Measurements from ENCODE around the gene DCANP1. TPM values are rescaled to one million over a fixed set of nuclear protein-coding genes. Genes with fewer than 3 reads are reported as not detected.
A peak's percentile ranks its signal among the peaks of the same experiment; 100 is the strongest.
"Not testable (repeated sequence)": the region's sequence is repeated elsewhere in the genome, so short reads cannot be mapped to it uniquely, and the experiment has no call there.

DCANP1 gene
- polyA plus RNA-seq (ENCODE audit: insufficient read depth in 1 of 5, insufficient read length in 5 of 5, low replicate concordance in 1 of 5): under 1 TPM; 0.08 to 0.19 (median 0.18) TPM
- long read RNA-seq, donor 1, partial matches to known transcripts: 0 of 1 reads
- long read RNA-seq, donor 1, other reads (novel, unspliced or antisense): 0 of 1 reads
- long read RNA-seq, donor 2: 0 reads
- long read RNA-seq, donor 3, partial matches to known transcripts: 0 of 1 reads
- long read RNA-seq, donor 3, other reads (novel, unspliced or antisense): 0 of 1 reads
- long read RNA-seq, donor 4, partial matches to known transcripts: 0 of 1 reads
- long read RNA-seq, donor 4, other reads (novel, unspliced or antisense): 0 of 1 reads
- long read RNA-seq, donor 5: 0 reads
- long read RNA-seq, donor 6: 0 reads
- long read RNA-seq, donor 7: 0 reads
- long read RNA-seq, donor 8: 0 reads

GRCh38 chr5:135447298-135447929, at the start of gene DCANP1:
Gene DCANP1 (minus strand): TSS chr5:135447348. CDS start chr5:135447108, 240 bp downstream.
- no peak for DNase-seq

DNA sequence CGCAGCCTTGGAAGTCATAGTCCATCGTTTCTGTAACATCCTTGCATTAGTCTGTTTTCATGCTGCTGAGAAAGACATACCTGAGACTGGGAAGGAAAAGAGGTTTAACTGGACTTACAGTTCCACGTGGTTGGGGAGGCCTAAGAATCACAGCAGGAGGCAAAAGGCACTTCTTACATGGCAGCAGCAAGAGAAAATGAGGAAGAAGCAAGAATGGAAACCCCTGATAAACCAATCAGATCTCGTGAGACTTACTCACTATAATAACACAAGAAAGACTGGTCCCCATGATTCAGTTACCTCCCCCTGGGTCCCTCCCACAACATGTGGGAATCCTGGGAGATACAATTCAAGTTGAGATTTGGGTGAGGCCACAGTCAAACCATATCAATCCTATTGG, 48.4 kb upstream of the DCANP1 start:
- not testable (repeated sequence) for DNase-seq

GRCh38 chr5:135494196-135494595, 47.0 kb upstream of the DCANP1 start:
- no peak for DNase-seq

DNA sequence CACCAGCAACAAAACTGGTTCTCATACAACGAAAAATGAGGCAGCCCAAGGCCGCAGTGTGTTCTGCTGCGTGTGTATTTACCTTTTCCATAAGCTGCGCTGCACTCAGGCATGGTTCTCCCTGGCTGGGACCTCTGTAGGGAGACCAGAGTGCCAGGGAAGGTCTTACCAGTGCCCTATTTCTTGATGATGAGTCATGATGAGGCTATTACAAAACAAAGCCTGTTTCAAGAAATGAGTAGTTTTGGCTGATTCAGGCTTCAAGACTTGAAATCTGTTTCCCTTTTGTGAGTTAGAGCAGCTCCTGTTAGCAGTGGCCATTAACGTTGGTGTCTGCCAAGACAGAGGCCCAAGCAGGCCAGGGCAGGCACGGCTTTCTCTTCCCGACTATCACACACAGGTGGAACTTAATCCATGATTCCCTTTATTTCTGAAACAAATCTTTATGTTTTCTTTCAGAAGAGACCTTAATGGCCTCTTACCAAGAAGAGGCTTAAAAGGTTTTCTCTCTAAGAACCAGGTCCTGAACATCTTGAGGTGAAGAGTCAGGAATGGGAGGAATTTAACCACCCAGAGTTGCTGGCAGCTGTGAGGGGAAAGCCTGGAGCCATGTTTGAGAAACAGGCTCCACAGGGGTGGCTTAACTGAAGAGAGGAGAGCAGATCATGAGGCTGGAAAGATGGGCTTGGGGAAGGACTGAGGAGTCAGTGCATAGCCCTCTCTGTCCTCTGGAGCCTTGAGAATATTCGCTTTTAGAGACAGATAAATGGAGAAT, 46.4 kb upstream of the DCANP1 start:
- DNase-seq: no peak

- DNase-seq: no peak
Observed at GRCh38 chr5:135492319-135492626, 45.1 kb upstream of the DCANP1 start.

GRCh38 chr5:135491552-135492318, 44.6 kb upstream of the DCANP1 start:
- DNase-seq: no peak

GRCh38 chr5:135491038-135491551, 43.9 kb upstream of the DCANP1 start:
- no peak for DNase-seq

- DNase-seq: no peak
Observed at GRCh38 chr5:135490245-135491037, 43.3 kb upstream of the DCANP1 start.

DNA sequence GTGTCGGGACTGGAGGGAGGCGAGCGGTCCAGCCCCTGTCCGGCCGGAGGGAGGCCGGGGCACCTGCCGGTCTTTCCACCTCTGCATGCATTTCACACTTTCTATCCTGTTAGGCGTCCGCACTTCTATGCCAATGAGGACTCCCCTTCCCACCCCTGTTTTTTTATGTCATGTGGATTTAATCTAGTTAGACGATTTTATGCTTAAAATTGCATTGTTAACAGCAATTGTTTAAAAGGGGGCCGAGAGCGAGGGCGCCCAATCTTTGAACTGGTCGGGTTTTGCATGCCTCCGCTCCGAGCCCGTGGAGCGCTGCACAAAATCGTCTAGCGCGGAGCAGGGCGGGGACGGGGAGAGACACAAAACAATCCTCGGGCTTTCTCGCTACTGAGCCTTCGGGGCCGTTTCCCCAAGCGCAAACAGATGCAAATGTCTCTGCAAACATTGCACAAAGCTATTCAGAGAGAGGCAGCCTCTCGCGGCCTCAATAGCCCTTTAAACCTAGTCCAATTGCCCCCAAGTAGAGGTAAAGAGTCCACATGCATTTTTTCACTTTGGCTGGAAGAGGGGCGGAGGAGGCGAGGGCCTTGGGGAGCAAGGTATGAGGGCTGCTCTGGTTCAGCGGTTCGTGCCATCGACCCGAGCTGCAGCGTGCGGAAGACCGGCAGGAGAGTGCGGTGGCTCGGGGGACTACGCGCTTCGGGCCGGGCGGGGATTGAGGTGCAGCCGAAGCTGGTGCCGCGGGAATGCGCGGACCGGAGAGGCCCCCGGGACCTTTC, 42.5 kb upstream of the DCANP1 start:
- DNase-seq: no peak

DNA sequence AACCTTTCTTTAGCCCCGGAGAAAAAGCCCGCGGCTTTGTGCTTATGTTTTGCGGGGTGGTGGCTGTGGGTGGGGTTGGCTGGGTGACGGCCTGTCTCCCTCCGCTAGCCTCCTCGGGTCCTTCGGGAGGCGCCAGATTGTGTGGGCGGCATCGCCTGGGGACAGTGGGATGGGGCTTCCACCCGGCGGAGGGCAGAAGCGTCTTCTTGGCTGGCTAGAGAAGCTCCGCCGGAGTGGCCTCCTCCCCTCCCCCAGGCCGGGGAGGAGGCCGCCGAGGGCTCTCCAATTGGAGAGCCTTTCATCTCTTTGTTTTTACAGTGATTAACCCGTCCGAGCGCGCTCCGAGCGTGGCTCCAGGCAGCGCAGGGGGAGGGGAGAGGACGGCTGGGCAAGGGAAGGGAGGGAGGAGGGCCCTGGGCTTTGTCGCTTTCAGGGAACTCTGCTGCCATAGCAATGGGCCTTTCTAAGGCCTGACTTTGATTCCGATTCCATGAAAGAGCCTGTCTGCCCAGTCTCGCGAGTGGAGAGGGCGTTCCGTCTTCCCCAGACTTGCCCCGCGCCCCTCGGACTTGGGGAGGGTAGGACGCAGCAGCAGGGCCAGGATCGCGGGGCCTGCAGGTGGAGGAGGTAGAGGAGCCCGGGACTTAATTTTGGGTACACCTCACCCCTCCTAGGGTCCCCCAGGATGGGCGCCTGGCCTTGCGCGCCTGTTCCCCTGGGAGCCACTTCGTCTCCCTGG, 41.7 kb upstream of the DCANP1 start:
- peak; percentile 60 to 68 for DNase-seq

DNA sequence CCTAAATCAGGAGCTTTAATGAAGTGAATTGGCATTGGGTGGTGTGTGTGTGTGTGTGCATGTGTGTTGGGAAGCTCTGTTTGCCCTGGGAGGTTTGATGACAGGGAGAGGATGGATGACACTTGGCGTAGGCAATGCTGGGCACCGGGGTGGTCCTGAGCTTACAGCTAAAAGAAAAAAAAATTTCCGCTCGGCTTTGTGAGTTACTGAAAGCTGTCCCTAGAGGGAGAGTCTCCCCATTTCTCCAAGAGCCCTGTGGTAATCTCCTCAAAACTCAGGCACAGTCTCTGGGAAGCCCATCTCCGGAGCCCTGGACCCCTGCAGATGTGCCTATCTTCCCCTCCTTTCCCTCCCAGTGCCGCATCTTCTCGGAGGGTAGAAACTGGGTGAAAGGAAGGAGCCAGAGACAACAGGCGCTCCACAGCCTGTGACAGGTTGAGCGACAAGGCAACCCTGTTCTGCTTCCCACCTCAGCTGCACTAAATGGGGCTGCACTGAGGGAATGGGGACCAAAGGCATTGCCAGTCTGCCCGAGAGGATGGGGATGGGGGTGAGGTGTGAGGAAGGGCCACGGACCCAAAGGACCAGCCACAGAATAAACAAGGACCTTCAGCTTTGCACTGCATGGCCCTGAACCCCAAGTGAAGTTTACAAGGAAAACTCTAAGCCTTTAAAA, 40.8 kb upstream of the DCANP1 start:
- DNase-seq: no peak

DNA sequence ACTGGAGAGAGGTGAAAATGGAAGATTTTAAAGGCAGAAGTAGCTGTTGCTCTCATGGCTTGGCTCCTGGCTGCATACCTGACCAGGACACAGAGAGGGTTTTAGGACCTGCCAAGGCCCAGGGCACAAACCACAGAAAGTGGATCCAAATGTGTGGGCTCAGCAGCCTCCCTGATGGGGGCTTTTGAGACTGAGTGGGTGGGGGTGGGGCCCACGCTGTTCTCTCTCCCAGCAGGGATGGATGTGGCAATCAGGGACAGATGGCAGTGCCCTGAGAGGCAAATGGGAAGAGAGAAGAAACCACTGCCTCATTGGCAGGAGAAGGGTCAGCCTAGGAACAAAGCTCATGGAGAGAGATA, 39.9 kb upstream of the DCANP1 start:
- no peak for DNase-seq

DNA sequence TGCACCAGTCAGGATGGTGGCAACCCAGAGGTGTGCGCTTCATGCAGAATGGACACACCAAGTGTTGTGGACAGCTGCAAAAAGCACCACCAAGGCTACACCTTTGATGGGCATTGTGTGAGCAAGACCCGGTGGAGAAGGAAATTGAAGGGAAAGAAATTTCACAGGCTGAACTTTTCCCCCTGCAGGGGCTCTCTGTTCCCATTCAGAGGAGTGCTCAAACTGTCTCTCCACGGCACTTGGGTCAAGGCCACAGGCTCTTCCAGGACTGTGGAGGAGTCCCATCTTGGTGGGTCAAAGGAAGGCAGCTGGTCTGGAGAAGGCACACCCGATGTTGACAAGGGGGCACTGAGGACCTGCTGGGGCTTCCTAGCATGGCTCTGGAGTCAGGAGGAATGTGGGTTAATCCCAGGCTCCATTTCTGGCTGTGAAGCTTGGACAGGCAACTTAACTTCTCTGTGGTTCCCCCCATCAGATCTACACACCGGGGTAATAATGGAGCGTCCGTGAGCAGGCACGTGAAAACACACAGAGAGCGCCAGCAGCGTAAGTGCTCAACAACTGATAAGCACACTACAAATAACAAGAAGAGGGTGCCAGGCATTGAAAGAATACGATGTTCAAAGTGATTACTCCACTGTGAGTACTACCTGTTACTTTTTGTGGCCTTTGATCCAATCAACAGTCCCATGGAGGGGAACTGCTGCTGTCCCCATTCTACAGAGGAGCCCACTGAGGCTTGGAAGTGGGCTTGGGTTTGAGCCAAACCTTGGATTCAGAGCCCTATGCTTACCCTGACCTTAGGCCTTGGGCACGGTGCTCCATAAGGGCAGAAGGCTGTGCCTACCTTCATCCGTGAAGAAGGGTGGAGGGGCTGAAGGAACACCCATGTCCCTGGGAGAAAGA, 39.2 kb upstream of the DCANP1 start:
- DNase-seq: no peak

DNA sequence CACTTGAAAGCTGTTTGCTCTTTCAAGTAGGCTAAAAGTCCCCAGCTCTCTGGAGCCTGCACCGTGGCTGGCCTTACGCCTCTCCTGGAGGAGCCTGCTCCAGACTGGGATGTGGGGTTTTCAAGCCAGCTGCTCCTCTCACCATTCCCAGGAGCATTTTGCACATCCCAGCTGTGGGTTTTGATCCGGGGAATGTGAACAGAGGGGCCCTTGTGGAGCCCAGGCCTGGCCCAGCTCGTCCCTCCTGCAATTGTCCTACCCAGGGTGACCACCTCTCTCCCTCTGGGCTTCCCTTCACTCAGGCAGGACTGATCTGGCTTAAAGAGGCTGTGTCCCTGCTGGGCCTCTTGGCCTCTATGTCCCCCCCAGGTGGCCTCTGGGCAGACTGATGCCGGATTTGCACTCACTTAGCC, 37.5 kb upstream of the DCANP1 start:
- no peak for DNase-seq

GRCh38 chr5:135483254-135483653, 36.1 kb upstream of the DCANP1 start:
- DNase-seq: no peak

DNA sequence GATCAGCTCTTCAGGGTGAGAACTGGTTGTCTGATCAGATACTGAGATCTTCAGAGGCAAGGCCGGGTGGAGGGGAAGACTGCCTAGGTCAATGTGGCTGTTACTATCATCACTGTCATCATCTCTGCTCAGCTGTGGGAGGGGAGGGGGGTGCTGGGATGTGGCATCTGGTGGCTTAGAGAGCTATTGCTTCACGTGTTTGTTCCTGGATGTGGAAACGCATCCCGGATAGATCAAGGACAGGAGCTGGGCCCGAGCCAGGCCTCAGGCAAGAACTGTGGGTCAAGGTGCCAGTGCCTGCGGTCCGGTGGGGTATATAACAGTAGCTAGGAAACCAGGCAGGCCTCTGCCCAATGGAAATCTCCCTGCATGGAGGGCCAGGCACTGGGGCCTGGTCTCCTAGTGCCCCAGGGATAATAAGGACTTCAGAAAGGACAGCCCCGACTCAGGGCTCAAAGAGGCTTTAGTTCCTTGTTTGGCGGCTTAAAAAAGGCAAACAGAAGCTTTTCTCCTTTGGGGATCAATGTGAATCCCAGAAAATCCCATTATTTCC, 35.3 kb upstream of the DCANP1 start:
- no peak for DNase-seq

DNA sequence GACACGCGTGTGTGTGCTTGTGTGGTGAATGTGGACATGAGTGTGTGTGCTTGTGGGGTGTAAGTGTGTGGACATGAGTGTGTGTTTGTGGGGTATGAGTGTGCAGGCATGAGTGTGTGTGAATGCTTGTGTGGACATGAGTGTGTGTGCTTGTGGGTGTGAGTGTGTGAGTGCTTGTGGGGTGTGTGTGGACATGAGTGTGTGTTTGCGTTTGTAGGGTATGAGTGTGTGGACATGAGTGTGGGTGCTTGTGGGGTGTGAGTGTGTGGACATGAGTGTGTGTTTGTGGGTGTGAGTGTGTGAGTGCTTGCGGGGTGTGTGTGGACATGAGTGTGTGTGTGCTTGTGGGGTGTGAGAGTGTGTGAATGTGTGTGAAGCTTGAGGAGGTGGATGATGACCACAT, 34.8 kb upstream of the DCANP1 start:
- no peak for DNase-seq
